HepG2 (cell line): Measurements from ENCODE around the gene PXMP4. TPM values are rescaled to one million over a fixed set of nuclear protein-coding genes. Genes with fewer than 3 reads are reported as not detected.

ENCODE experiments used
- CENPT ChIP-seq: sonication (generic); formaldehyde crosslinking; IDR thresholded peaks from 2 replicates; pipeline ENCODE4 v1.8.0; 2022; ENCODE audit warnings: low read depth, mild to moderate bottlenecking, moderate library complexity, missing genetic modification reagents
- DMAP1 ChIP-seq: IDR thresholded peaks from 2 replicates; pipeline ENCODE4 v1.6.1; 2016
- FOXO1 ChIP-seq: sonication (generic); formaldehyde crosslinking; IDR thresholded peaks from 2 replicates; pipeline ENCODE4 v1.4.0; 2020; ENCODE audit warnings: missing genetic modification reagents
- GMEB1 ChIP-seq: sonication (generic); formaldehyde crosslinking; IDR thresholded peaks from 2 replicates; pipeline ENCODE4 v1.5.1; 2020; ENCODE audit warnings: missing genetic modification reagents, mild to moderate bottlenecking, borderline replicate concordance
- NCOA1 ChIP-seq: sonication (generic); formaldehyde crosslinking; IDR thresholded peaks from 2 replicates; pipeline ENCODE4 v1.9.0; 2021; ENCODE audit warnings: missing genetic modification reagents
- NFAT5 ChIP-seq: sonication (generic); formaldehyde crosslinking; IDR thresholded peaks from 2 replicates; pipeline ENCODE4 v1.4.0; 2020; ENCODE audit warnings: missing genetic modification reagents
- USF2 ChIP-seq, 2 experiments: sonication (generic) in 1 of 2; formaldehyde crosslinking in 1 of 2; IDR thresholded peaks; 2 replicates each; pipeline versions ENCODE4 v1.5.1 to v1.6.1; 2011 to 2020; ENCODE audit warnings: borderline replicate concordance in 1 of 2, low read depth in 1 of 2, low read length in 1 of 2, mild to moderate bottlenecking in 1 of 2, missing genetic modification reagents in 1 of 2, moderate library complexity in 1 of 2
- ZNF274 ChIP-seq: sonication (generic); formaldehyde crosslinking; IDR thresholded peaks from 2 replicates; pipeline ENCODE4 v1.5.1; 2020; ENCODE audit warnings: mild to moderate bottlenecking, missing genetic modification reagents
- ZNF281 ChIP-seq: sonication (generic); formaldehyde crosslinking; IDR thresholded peaks from 2 replicates; pipeline ENCODE4 v1.4.0; 2020; ENCODE audit warnings: missing genetic modification reagents, borderline replicate concordance
- ZNF441 ChIP-seq: sonication (generic); formaldehyde crosslinking; IDR thresholded peaks from 2 replicates; pipeline ENCODE4 v1.7.0; 2021; ENCODE audit warnings: missing genetic modification reagents, borderline replicate concordance
- ZNF484 ChIP-seq: sonication (generic); formaldehyde crosslinking; IDR thresholded peaks from 2 replicates; pipeline ENCODE4 v1.5.1; 2020; ENCODE audit warnings: mild to moderate bottlenecking, low read depth, missing genetic modification reagents, borderline replicate concordance
- ZNF710 ChIP-seq: sonication (generic); formaldehyde crosslinking; IDR thresholded peaks from 2 replicates; pipeline ENCODE4 v1.5.0; 2020; ENCODE audit warnings: mild to moderate bottlenecking, missing genetic modification reagents, borderline replicate concordance
- polyA plus RNA-seq, 8 experiments: library from polyadenylated mRNA; depleted of rRNA in 3 of 8; stranded (reverse) in 7 of 8; unstranded in 1 of 8; fragments of >200 nt; fragmentation: Illumina TruSeq in 4 of 8; extraction: Trizol in 4 of 8; gene quantifications; 2 replicates each; pipeline versions ENCODE4 v1.2.1 to v1.2.3, GENCODE V29; 2011 to 2016; ENCODE audit warnings: low read depth in 4 of 8, missing spikeins in 1 of 8, mixed read lengths in 1 of 8; ENCODE audit not compliant: insufficient read depth in 1 of 8
- total RNA-seq, 5 experiments: library from RNA; depleted of rRNA; stranded (reverse); fragments of >200 nt; fragmentation: Illumina TruSeq; extraction: Trizol; gene quantifications; 2 replicates each; pipeline ENCODE4 v1.2.3, GENCODE V29; 2016; ENCODE audit warnings: low read depth in 1 of 5

PXMP4 gene
- total and polyA plus RNA-seq, 2 of the 13 experiments (the other 11 are each of a cell fraction or from before 2014, with no cell fraction given) = not detected

- TF ChIP-seq ZNF281 (CRISPR knock-in tag) = peak; percentile 44; the same call in 1 of the 2 replicates
- peak; percentile 35; the same call in 1 of the 2 replicates for TF ChIP-seq ZNF484 (CRISPR knock-in tag)
- peak; percentile 50; the same call in 1 of the 2 replicates for TF ChIP-seq ZNF274 (CRISPR knock-in tag)
- TF ChIP-seq GMEB1 (CRISPR knock-in tag) = no peak
- TF ChIP-seq FOXO1 = no peak
- TF ChIP-seq DMAP1 (CRISPR knock-in tag) = no peak
- no peak for TF ChIP-seq NCOA1
- TF ChIP-seq ZNF710 (CRISPR knock-in tag) = no peak
- no peak for TF ChIP-seq USF2 (IDR thresholded peaks at IDR 0.05; ENCODE audit: low read depth, low read length)
- TF ChIP-seq USF2 (CRISPR knock-in tag; IDR thresholded peaks at IDR 0.05; ENCODE audit: borderline replicate concordance) = no peak
- TF ChIP-seq CENPT = peak; percentile 87; the same call in 1 of the 2 replicates
- 0 out of 2 replicates have a peak, but pooled peaks have one; percentile 22 for TF ChIP-seq NFAT5
- peak; percentile 63; the same call in 1 of the 2 replicates for TF ChIP-seq ZNF441 (CRISPR knock-in tag)
These were observed 34.6 kb downstream of the PXMP4 start (continued) for GRCh38 chr20:33685328-33686099.
